GM13977 (cell line): ENCODE measurements around the gene CSPG4.
A peak's percentile ranks its signal among the peaks of the same experiment; 100 is the strongest.

Source experiments
- DNase-seq: peaks from one replicate; pipeline ENCODE4 v3.0.0; 2012; ENCODE audit warnings: low spot score
- in situ Hi-C: fragments of 300-500 bp; cut with MboI; formaldehyde crosslinking; loops from one replicate; pipeline ENCODE4 v1.12.0; 2022; ENCODE audit warnings: low sequenced_read_pairs, low pct_unique_long_range_greater_than_20kb, mixed read lengths, inconsistent platforms; ENCODE audit not compliant: unreplicated experiment
- TF ChIP-seq, protein P1 (sequence below): IDR thresholded peaks from 2 replicates; pipeline ENCODE4 v1.5.1; 2012; ENCODE audit warnings: mild to moderate bottlenecking, control low read depth; ENCODE audit not compliant: insufficient read depth; ENCODE audit errors: extremely low read depth, missing control alignments

CSPG4 gene

DNA sequence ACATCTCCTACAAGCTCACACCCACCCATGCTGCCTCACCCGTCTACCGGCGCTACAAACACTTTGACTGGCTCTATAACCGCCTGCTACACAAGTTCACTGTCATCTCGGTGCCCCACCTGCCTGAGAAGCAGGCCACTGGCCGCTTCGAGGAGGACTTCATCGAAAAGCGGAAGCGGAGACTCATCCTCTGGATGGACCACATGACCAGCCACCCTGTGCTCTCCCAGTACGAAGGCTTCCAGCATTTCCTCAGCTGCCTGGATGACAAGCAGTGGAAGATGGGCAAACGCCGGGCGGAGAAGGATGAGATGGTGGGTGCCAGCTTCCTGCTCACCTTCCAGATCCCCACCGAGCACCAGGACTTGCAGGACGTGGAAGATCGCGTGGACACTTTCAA lies 62.8 kb downstream of the CSPG4 start:
- TF ChIP-seq, protein P1, sequence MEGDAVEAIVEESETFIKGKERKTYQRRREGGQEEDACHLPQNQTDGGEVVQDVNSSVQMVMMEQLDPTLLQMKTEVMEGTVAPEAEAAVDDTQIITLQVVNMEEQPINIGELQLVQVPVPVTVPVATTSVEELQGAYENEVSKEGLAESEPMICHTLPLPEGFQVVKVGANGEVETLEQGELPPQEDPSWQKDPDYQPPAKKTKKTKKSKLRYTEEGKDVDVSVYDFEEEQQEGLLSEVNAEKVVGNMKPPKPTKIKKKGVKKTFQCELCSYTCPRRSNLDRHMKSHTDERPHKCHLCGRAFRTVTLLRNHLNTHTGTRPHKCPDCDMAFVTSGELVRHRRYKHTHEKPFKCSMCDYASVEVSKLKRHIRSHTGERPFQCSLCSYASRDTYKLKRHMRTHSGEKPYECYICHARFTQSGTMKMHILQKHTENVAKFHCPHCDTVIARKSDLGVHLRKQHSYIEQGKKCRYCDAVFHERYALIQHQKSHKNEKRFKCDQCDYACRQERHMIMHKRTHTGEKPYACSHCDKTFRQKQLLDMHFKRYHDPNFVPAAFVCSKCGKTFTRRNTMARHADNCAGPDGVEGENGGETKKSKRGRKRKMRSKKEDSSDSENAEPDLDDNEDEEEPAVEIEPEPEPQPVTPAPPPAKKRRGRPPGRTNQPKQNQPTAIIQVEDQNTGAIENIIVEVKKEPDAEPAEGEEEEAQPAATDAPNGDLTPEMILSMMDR = no peak
- in situ Hi-C loops = loop anchor here (25.0 kb wide), 1 partner anchor 288 kb away; the partner anchor contains the start of gene MAN2C1
- DNase-seq = no peak

DNA sequence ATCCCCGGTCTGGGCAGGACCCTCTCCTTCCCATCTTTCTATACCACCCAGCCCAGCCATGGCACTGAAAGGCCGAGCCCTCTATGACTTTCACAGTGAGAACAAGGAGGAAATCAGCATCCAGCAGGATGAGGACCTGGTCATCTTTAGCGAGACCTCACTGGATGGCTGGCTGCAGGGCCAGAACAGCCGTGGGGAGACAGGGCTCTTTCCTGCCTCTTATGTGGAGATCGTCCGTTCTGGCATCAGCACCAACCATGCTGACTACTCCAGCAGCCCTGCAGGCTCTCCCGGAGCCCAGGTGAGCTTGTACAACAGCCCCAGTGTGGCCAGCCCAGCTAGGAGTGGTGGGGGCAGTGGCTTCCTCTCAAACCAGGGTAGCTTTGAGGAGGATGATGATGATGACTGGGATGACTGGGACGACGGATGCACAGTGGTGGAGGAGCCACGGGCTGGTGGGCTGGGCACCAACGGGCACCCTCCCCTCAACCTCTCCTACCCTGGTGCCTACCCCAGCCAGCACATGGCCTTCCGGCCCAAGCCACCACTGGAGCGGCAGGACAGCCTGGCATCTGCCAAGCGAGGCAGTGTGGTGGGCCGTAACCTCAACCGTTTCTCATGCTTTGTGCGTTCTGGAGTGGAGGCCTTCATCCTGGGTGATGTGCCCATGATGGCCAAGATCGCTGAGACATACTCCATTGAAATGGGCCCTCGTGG lies 63.4 kb downstream of the CSPG4 start:
- in situ Hi-C loops = loop anchor here (25.0 kb wide), 1 partner anchor 287 kb away; the partner anchor contains the start of gene MAN2C1
- TF ChIP-seq, protein P1 = no peak
- no peak for DNase-seq

DNA sequence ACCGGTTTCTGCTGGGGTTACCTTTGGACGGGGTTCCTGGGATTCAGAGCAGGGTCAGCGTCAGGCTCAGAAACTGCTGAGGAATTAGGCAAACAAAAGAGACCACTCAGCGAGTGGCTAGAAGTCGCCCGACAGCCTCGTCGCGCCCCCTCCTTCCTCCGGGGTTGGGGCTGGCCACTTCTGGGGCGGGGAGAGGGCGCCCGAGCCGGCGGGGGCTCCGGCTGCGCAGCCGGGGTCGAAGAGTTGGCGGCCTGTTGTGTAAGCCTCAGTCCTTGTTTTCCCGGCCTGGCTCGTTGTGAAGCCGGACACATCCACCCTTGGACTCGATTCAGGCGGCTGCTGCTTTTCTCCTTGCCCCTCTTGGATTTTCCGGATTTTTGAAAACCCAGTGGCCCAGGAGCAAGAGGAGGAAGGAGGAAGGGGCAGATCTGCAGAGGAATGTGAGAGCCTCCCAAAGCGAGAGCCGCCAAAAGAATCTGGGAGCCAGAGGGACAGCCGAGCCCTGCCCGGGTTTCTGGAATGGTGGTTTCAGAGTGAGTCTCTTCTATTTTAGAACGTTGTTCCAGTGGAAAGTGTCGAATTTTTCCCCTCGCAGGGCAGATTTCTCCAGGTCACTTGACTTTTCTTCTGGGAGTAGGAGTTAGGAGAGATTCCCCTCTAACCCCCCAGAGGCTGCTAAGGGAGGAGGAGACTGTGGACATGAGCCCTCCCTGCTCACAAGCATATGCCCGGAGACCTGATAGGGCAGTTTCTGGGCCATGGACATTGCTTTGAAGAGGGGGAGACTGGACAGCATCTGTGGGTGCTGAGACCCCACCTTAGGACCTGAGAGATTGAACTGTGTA lies 64.3 kb downstream of the CSPG4 start:
- TF ChIP-seq, protein P1 = no peak
- in situ Hi-C loops = loop anchor here (25.0 kb wide), 1 partner anchor 286 kb away; the partner anchor contains the start of gene MAN2C1
- no peak for DNase-seq

DNA sequence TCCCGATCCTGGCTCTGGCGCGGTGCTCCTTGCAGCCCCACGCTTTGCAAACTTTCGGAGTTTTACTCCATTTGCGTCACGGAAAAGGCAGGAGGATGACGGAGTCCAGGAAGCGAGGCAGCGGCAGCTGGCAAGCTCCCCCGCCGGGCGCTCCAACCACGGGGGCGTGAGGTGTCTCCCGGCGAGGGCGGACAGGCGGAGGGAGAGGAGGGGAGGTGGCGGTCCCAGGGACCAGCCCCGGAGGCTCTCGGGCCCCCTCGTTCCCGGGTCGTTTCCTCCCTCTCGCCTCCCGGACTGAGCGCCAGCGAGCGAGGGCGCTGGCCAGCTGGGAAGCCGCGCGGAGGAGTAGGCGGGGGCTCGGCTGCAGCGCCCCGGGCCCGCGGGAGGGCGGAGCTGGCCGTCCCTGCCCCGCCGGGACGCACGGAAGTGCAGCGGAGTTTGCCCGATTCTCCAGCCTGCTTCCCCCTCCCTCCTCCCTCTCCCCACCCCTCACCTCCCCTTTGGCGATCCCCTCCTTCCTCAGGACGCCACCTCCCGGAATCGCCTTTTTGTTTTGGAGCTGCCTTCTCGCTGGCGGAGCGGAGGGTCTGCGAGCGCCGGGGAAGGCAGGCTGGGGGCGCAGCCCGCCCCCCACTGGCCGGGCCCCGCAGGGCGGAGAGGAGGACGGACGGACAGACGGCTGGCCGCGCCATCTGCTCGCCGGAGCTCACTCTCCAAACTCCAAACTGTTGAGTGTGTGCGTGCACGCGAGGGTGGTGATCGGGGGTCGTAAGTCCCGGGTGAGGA lies 65.1 kb downstream of the CSPG4 start, which contains the start of gene SNX33:
Gene SNX33, plus strand, starts transcription at position 543 of the 786 bp plus-strand sequence. CDS start 1,191 bp downstream, outside the sequence.
- in situ Hi-C loops = loop anchor here (25.0 kb wide), 1 partner anchor 285 kb away; the partner anchor contains the start of gene MAN2C1
- peak; percentile 82 for DNase-seq
- TF ChIP-seq, protein P1 = peak; percentile 52

DNA sequence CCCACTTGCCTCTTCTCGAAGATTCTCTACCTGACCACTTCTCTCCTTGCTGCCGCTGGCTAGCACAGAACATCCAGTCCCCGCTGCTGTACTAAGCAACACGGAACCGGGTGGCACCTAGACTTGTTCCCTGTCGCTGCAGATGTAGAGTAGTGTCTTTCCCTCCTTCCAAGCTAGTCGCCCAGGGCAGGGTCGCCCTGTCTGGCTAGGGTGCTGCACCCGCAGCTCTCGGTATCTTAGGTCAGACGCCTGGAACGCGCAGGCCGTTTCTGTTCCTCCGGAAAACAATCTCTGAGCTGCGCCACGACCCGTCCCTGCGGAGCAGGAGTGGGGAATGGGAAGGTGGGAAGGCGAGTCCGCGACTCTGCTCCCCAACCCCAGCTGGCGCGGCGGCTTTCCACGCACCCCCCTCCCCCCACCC lies 65.7 kb downstream of the CSPG4 start:
- in situ Hi-C loops = loop anchor here (25.0 kb wide), 1 partner anchor 285 kb away; the partner anchor contains the start of gene MAN2C1
- peak; percentile 56 for DNase-seq
- TF ChIP-seq, protein P1 = no peak
